Parathyroid adenoma (tissue), 2 donors: ENCODE data around the gene CDCA5.

Experiments used
- H2AFZ ChIP-seq: fragments of 300-600 bp; sonication (generic); one replicate; pipeline ENCODE4 v1.7.0; 2017; ENCODE audit warnings: antibody characterized with exemption, mild to moderate bottlenecking
- H3K27ac ChIP-seq: fragments of 300-600 bp; sonication (generic); one replicate; pipeline ENCODE4 v1.7.0; 2017
- H3K27me3 ChIP-seq: fragments of 300-600 bp; sonication (generic); one replicate; pipeline ENCODE4 v1.7.0; 2017; ENCODE audit warnings: low read length; ENCODE audit not compliant: control insufficient read depth, insufficient read depth
- H3K36me3 ChIP-seq: fragments of 300-600 bp; sonication (generic); one replicate; pipeline ENCODE4 v1.7.0; 2017; ENCODE audit warnings: low read length; ENCODE audit not compliant: control insufficient read depth, insufficient read depth
- H3K4me1 ChIP-seq: fragments of 300-600 bp; sonication (generic); one replicate; pipeline ENCODE4 v1.7.0; 2017; ENCODE audit warnings: control low read depth
- H3K4me2 ChIP-seq: fragments of 300-600 bp; sonication (generic); one replicate; pipeline ENCODE4 v1.7.0; 2017; ENCODE audit warnings: low read length
- H3K4me3 ChIP-seq: fragments of 300-600 bp; sonication (generic); one replicate; pipeline ENCODE4 v1.7.0; 2017; ENCODE audit warnings: low read depth, low read length
- H3K79me2 ChIP-seq: fragments of 300-600 bp; sonication (generic); one replicate; pipeline ENCODE4 v1.7.0; 2017; ENCODE audit warnings: control low read depth
- H3K9ac ChIP-seq: fragments of 300-600 bp; sonication (generic); one replicate; pipeline ENCODE4 v1.7.0; 2017; ENCODE audit warnings: mild to moderate bottlenecking
- H3K9me3 ChIP-seq: fragments of 300-600 bp; sonication (generic); one replicate; pipeline ENCODE4 v1.7.0; 2017; ENCODE audit warnings: low read length; ENCODE audit not compliant: control insufficient read depth
- CTCF ChIP-seq: fragments of 300-600 bp; sonication (generic); IDR thresholded peaks from one replicate; pipeline ENCODE4 v1.7.0; 2017; ENCODE audit warnings: antibody characterized with exemption, mild to moderate bottlenecking
- donor health status: primary hyperparathyroidism.

CDCA5 gene

GRCh38 chr11:65065851-65066250 lies 18.0 kb downstream of the CDCA5 start:
- Histone ChIP-seq H3K4me1 (no peaks in the 10 kb centered on the region), H3K4me3 (no peak overlapping the region), H3K79me2 (no peaks in the 10 kb centered on the region), H3K36me3 (no peaks in the 10 kb centered on the region), H3K27ac (no peak overlapping the region), H3K4me2 (no peak overlapping the region), H3K27me3 (no peaks in the 10 kb centered on the region), H2AFZ (no peak overlapping the region), H3K9me3 (no peaks in the 10 kb centered on the region), H3K9ac (no peak overlapping the region)
- no peak for TF ChIP-seq CTCF

GRCh38 chr11:65064847-65065240 lies 19.0 kb downstream of the CDCA5 start:
- TF ChIP-seq CTCF, result no peak
- H3K4me3 ChIP-seq, result no peak overlapping the region
- no peak overlapping the region for H3K4me2 ChIP-seq
- no peaks in the 10 kb centered on the region for H3K36me3 ChIP-seq
- no peak overlapping the region for H3K9ac ChIP-seq
- no peak overlapping the region for H2AFZ ChIP-seq
- H3K27ac ChIP-seq, result no peak overlapping the region
- no peaks in the 10 kb centered on the region for H3K27me3 ChIP-seq
- H3K4me1 ChIP-seq, result no peaks in the 10 kb centered on the region
- H3K79me2 ChIP-seq, result no peaks in the 10 kb centered on the region
- H3K9me3 ChIP-seq, result no peaks in the 10 kb centered on the region

- Histone ChIP-seq H3K4me3 (no peak overlapping the region), H3K9me3 (no peaks in the 10 kb centered on the region), H3K36me3 (no peaks in the 10 kb centered on the region), H3K27ac (no peak overlapping the region), H3K27me3 (no peaks in the 10 kb centered on the region), H3K4me2 (no peak overlapping the region), H3K4me1 (no peaks in the 10 kb centered on the region), H2AFZ (no peak overlapping the region), H3K79me2 (no peaks in the 10 kb centered on the region), H3K9ac (no peak overlapping the region)
- no peak for TF ChIP-seq CTCF
Observed at GRCh38 chr11:65063532-65063931, 20.3 kb downstream of the CDCA5 start.

- Histone ChIP-seq H3K4me2 (no peak overlapping the region), H3K4me1 (no peaks in the 10 kb centered on the region), H2AFZ (no peak overlapping the region), H3K27me3 (no peaks in the 10 kb centered on the region), H3K9ac (no peak overlapping the region), H3K27ac (no peak overlapping the region), H3K36me3 (no peaks in the 10 kb centered on the region), H3K4me3 (no peak overlapping the region), H3K79me2 (no peaks in the 10 kb centered on the region), H3K9me3 (no peaks in the 10 kb centered on the region)
- TF ChIP-seq CTCF, result no peak
Observed at GRCh38 chr11:65060913-65061408, 22.9 kb downstream of the CDCA5 start.
